H1 (cell line): ENCODE measurements around the gene CSRP1.

ENCODE experiments used
- ATF3 ChIP-seq: IDR thresholded peaks from 2 replicates; pipeline ENCODE4 v1.6.1; 2011; ENCODE audit warnings: low read depth, mild to moderate bottlenecking, low read length; ENCODE audit not compliant: insufficient read depth
- CEBPB ChIP-seq: IDR thresholded peaks from 2 replicates; pipeline ENCODE4 v1.6.1; 2012; ENCODE audit warnings: low read depth, low read length
- CTCF ChIP-seq, 3 experiments: IDR thresholded peaks; 1 replicate in 2 of 3; 2 replicates in 1 of 3; pipeline versions ENCODE4 v1.5.1 to v1.6.1; 2011; ENCODE audit warnings: low read length in 3 of 3, mild to moderate bottlenecking in 3 of 3, inconsistent platforms in 2 of 3, low read depth in 1 of 3, moderate library complexity in 1 of 3; ENCODE audit not compliant: insufficient read depth in 1 of 3; ENCODE audit errors: control extremely low read depth in 1 of 3
- EZH2 ChIP-seq: fragments of 200-600 bp; sonication (generic); IDR thresholded peaks from 2 replicates; pipeline ENCODE4 v1.7.1; 2012; ENCODE audit warnings: low read depth, mild to moderate bottlenecking, moderate library complexity, low read length, inconsistent platforms; ENCODE audit not compliant: severe bottlenecking
- POLR2A ChIP-seq, 2 experiments: IDR thresholded peaks; 1 replicate in 1 of 2; 2 replicates in 1 of 2; pipeline ENCODE4 v1.6.1; 2011; ENCODE audit warnings: low read depth in 2 of 2, low read length in 2 of 2, mild to moderate bottlenecking in 2 of 2; ENCODE audit errors: control extremely low read depth in 1 of 2
- RAD21 ChIP-seq, 2 experiments: IDR thresholded peaks in 1 of 2; conservative IDR thresholded peaks in 1 of 2; 2 replicates each; pipeline ENCODE4 v1.6.1; 2011; ENCODE audit warnings: low read depth in 2 of 2, low read length in 2 of 2, improper control_type of control experiment in 1 of 2, inconsistent platforms in 1 of 2, mild to moderate bottlenecking in 1 of 2, moderate library complexity in 1 of 2
- RFX5 ChIP-seq: IDR thresholded peaks from 2 replicates; pipeline ENCODE4 v1.6.1; 2011; ENCODE audit warnings: low read depth, low read length, improper control_type of control experiment, borderline replicate concordance
- RXRA ChIP-seq: IDR thresholded peaks from 2 replicates; pipeline ENCODE4 v1.6.1; 2011; ENCODE audit warnings: low read depth, mild to moderate bottlenecking, low read length, moderate library complexity; ENCODE audit not compliant: insufficient read depth
- SIX5 ChIP-seq: IDR thresholded peaks from 2 replicates; pipeline ENCODE4 v1.6.1; 2011; ENCODE audit warnings: mild to moderate bottlenecking, low read depth, low read length
- TAF1 ChIP-seq: IDR thresholded peaks from 2 replicates; pipeline ENCODE4 v1.6.1; 2011; ENCODE audit warnings: mild to moderate bottlenecking, low read depth, low read length
- TF ChIP-seq, protein P1 (sequence below): IDR thresholded peaks from 2 replicates; pipeline ENCODE4 v1.6.1; 2011; ENCODE audit warnings: low read length, improper control_type of control experiment

DNA sequence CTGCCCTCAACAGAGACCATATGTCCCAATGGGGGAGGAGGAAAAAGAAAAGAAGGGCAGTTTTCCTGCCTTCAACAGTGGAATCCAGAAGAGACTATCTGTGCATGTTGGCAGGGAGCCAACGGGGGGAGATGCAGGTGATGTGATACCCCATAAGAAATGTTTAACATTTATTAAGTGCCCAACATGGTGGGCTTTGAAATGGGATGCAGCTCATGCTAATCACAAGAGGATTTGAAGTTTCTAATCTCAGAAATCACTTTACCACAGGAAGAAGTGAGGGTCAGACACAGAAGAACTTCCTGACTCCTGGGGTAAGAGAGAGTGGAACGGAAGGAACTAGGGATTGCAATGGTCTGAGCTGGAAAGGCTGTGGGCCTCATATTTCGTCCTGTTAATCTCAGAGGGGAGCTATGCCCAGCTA is 16.2 kb downstream of the CSRP1 start:
- TF ChIP-seq CEBPB (no peak), CTCF (IDR thresholded peaks at IDR 0.05; ENCODE audit: control extremely low read depth in 1 of 3, insufficient read depth in 1 of 3, low read depth in 1 of 3, low read length in 3 of 3) (no peak), RAD21 (IDR thresholded peaks at IDR 0.05 in 1 of 2, conservative IDR thresholded peaks at IDR 0.05 in 1 of 2; ENCODE audit: low read depth in 2 of 2, low read length in 2 of 2) (no peak), POLR2A (IDR thresholded peaks at IDR 0.05; ENCODE audit: control extremely low read depth in 1 of 2, low read depth in 2 of 2, low read length in 2 of 2) (no peak), EZH2 (no peak), RFX5 (no peak), RXRA (no peak), SIX5 (no peak), ATF3 (no peak), TAF1 (no peak)
- TF ChIP-seq, protein P1, sequence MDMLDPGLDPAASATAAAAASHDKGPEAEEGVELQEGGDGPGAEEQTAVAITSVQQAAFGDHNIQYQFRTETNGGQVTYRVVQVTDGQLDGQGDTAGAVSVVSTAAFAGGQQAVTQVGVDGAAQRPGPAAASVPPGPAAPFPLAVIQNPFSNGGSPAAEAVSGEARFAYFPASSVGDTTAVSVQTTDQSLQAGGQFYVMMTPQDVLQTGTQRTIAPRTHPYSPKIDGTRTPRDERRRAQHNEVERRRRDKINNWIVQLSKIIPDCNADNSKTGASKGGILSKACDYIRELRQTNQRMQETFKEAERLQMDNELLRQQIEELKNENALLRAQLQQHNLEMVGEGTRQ: no peak
